ENCODE data around the gene TSSC4. TPM values are rescaled to one million over a fixed set of nuclear protein-coding genes. Genes with fewer than 3 reads are reported as not detected.
A peak's percentile ranks its signal among the peaks of the same experiment; 100 is the strongest.

TSSC4 gene
- total RNA-seq, 1 donor from 2014 or later = 62.9 TPM

- Mint-ChIP-seq H3K4me1 (peaks cover 8% of the 10 kb centered on the region), H3K4me3 (no peak overlapping the region), H3K27me3 (no peaks in the 10 kb centered on the region), H3K27ac (no peak overlapping the region), H3K36me3 (ENCODE audit: low read depth) (peaks cover 12% of the 10 kb centered on the region), H3K9me3 (no peaks in the 10 kb centered on the region)
- intact Hi-C loops (cut with micrococcal nuclease) = no loop called here
- no peak for DNase-seq
Measured at GRCh38 chr11:2393941-2394817, 6.4 kb upstream of the TSSC4 start.

GRCh38 chr11:2394818-2395105 is 5.8 kb upstream of the TSSC4 start:
- Mint-ChIP-seq H3K4me3 (no peak overlapping the region), H3K36me3 (ENCODE audit: low read depth) (peaks cover 12% of the 10 kb centered on the region), H3K27me3 (no peaks in the 10 kb centered on the region), H3K4me1 (peaks cover 5% of the 10 kb centered on the region), H3K9me3 (no peaks in the 10 kb centered on the region), H3K27ac (peak overlapping the region; percentile 41)
- intact Hi-C loops (cut with micrococcal nuclease) = no loop called here
- DNase-seq = no peak

DNA sequence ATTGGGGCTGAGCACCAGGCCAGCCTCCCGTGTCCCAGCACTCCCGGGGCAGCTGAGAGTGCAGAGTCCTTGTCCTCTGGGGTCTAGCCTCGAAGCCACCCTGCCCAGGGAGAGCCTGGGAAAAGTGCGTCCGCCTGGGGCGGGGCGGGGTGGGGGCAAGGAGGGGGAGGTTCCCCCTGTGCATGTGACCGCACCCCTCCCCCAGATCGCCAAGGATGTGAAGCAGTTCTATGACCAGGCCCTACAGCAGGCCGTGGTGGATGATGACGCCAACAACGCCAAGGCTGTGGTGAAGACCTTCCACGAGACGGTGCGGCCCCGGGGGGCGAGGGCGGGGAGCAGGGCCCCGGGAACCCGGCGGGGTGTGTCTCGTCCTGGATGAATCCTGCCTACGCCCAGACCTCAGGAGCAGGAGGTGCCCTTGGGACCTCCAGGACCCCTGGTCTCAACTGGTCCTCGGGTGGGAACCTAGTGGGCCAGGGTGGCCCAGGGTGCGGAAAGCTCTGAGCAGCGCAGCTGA is 5.3 kb upstream of the TSSC4 start:
- H3K4me1 Mint-ChIP-seq = peaks cover 3% of the 10 kb centered on the region
- DNase-seq = no peak
- H3K36me3 Mint-ChIP-seq (ENCODE audit: low read depth) = peaks cover 12% of the 10 kb centered on the region
- H3K27me3 Mint-ChIP-seq = no peaks in the 10 kb centered on the region
- no peak overlapping the region for H3K4me3 Mint-ChIP-seq
- no peak overlapping the region for H3K27ac Mint-ChIP-seq
- intact Hi-C loops (cut with micrococcal nuclease) = no loop called here
- no peaks in the 10 kb centered on the region for H3K9me3 Mint-ChIP-seq

- H3K36me3 Mint-ChIP-seq (ENCODE audit: low read depth) = peaks cover 12% of the 10 kb centered on the region
- peaks cover 5% of the 10 kb centered on the region for H3K4me1 Mint-ChIP-seq
- no peaks in the 10 kb centered on the region for H3K9me3 Mint-ChIP-seq
- H3K27ac Mint-ChIP-seq = no peak overlapping the region
- intact Hi-C loops (cut with micrococcal nuclease) = no loop called here
- H3K4me3 Mint-ChIP-seq = no peak overlapping the region
- no peak for DNase-seq
- H3K27me3 Mint-ChIP-seq = peaks cover 2% of the 10 kb centered on the region
Measured at GRCh38 chr11:2395856-2396255, 4.7 kb upstream of the TSSC4 start.

- Mint-ChIP-seq H3K9me3 (no peaks in the 10 kb centered on the region), H3K36me3 (ENCODE audit: low read depth) (peaks cover 14% of the 10 kb centered on the region), H3K4me1 (peaks cover 7% of the 10 kb centered on the region), H3K27me3 (peaks cover 2% of the 10 kb centered on the region), H3K4me3 (no peak overlapping the region), H3K27ac (no peak overlapping the region)
- DNase-seq = no peak
- intact Hi-C loops (cut with micrococcal nuclease) = no loop called here
Measured at GRCh38 chr11:2396471-2396870, 4.1 kb upstream of the TSSC4 start.

GRCh38 chr11:2397005-2397404 is 3.5 kb upstream of the TSSC4 start:
- DNase-seq = no peak
- Mint-ChIP-seq H3K27me3 (peaks cover 2% of the 10 kb centered on the region), H3K4me1 (peaks cover 8% of the 10 kb centered on the region), H3K4me3 (no peak overlapping the region), H3K9me3 (no peaks in the 10 kb centered on the region), H3K36me3 (ENCODE audit: low read depth) (peaks cover 15% of the 10 kb centered on the region), H3K27ac (no peak overlapping the region)
- intact Hi-C loops (cut with micrococcal nuclease) = no loop called here

- peaks cover 27% of the 10 kb centered on the region for H3K36me3 Mint-ChIP-seq (ENCODE audit: low read depth)
- H3K27me3 Mint-ChIP-seq = peaks cover 2% of the 10 kb centered on the region
- H3K4me3 Mint-ChIP-seq = peak overlapping the region; percentile 93
- peaks cover 11% of the 10 kb centered on the region for H3K4me1 Mint-ChIP-seq
- H3K27ac Mint-ChIP-seq = peak overlapping the region; percentile 91
- intact Hi-C loops (cut with micrococcal nuclease) = no loop called here
- no peak for DNase-seq
- no peaks in the 10 kb centered on the region for H3K9me3 Mint-ChIP-seq
Measured at GRCh38 chr11:2398664-2399355, 1.7 kb upstream of the TSSC4 start.

DNA sequence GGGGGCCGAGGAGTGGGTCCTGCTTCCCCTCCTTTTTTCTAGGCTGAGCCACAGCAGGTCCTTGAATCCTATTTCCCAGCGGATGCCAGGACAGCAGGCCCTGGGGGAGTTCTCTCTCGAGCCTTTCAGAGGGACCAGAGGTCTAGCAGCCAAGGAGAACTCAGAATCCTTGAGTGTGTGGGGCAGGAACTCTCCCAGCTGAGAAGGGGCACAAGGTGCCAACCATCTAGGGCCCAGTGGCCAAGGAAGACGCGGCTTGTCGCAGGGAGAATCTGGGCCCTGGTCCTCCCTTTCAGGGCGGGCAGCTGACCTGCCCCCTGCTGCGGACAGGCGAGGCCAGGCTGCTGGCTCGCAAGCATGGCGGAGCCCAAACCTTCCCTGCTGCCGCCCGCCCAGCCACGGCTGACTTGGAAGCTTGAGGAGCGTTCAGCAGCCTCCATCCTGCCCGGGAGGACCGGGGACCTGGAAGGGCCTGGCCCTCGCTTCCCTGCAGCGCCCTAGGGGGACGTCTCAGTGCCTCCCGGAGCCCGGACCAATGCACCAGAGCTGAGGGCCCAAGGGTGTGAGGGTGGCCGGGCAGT is 972 bp upstream of the TSSC4 start:
- peak; percentile 70 for DNase-seq
- Mint-ChIP-seq H3K9me3 (no peaks in the 10 kb centered on the region), H3K27me3 (peaks cover 2% of the 10 kb centered on the region), H3K4me3 (peak overlapping the region; percentile 93), H3K4me1 (peaks cover 11% of the 10 kb centered on the region), H3K27ac (peak overlapping the region; percentile 91), H3K36me3 (ENCODE audit: low read depth) (peaks cover 29% of the 10 kb centered on the region)
- intact Hi-C loops (cut with micrococcal nuclease) = loop anchor here (1.0 to 5.0 kb wide), 5 partner anchors 21 to 1398 kb away; partner anchors contain the start of genes CD81, LSP1, NUP98 and TRPM5

DNA sequence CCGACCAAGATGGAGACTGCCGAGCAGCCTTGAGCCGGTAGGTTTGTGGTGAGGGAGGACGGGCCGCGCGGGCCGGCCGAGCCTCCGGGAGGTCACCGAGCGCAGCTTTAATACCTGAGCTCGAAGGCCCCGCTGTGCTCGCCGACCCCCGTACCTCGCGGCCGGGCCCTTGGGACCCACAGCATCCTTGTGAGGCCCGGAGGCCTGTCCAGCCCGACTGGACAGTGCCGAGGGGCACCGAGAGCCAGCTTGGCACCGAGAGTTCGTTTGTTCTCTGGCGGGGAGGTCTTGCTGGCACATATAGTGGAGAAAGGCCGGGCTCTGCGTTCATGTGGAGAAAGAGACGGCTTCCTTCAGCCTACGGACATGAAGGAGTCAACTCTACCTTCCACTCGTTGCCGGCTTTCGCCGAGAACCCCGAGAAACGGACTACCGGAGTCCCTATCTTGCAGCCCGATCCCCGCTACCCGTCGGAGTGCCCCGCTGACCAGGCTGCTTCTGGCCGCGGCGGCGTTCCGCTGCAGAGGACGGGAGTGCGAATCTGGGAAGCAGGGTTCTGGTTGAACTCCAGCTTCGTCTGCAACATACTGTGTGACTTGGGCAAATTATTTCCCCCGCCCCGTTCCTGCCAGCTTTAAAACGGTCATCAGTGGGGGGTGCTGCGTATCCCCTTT is 349 bp downstream of the TSSC4 start:
- peaks cover 11% of the 10 kb centered on the region for H3K4me1 Mint-ChIP-seq
- H3K36me3 Mint-ChIP-seq (ENCODE audit: low read depth) = peaks cover 29% of the 10 kb centered on the region
- H3K9me3 Mint-ChIP-seq = no peaks in the 10 kb centered on the region
- no peak for DNase-seq
- peaks cover 2% of the 10 kb centered on the region for H3K27me3 Mint-ChIP-seq
- peak overlapping the region; percentile 91 for H3K27ac Mint-ChIP-seq
- intact Hi-C loops (cut with micrococcal nuclease) = loop anchor here (1.0 to 5.0 kb wide), 5 partner anchors 19 to 1396 kb away; partner anchors contain the start of genes CD81, LSP1, NUP98 and TRPM5
- peak overlapping the region; percentile 93 for H3K4me3 Mint-ChIP-seq

- H3K4me1 Mint-ChIP-seq = peaks cover 11% of the 10 kb centered on the region
Measured at GRCh38 chr11:2401436-2401984, 960 bp downstream of the TSSC4 start.

DNA sequence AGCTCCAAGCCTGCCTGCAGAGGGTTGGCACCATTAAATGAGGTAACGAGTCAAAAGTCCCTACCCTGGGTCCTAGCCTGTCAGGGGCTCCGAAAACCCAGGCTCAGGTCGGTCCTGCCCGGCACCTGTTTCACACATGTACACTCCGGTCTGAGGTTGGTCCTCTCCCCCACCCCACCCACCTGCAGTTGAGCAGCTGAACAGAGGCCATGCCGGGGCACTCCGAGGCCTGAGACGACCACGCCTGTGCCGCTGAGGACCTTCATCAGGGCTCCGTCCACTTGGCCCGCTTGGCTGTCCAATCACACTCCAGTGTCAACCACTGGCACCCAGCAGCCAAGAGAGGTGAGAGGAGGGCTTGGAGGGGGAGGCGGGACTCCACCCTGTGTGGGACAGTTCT is 1.6 kb downstream of the TSSC4 start:
- Mint-ChIP-seq H3K9me3 (no peaks in the 10 kb centered on the region), H3K27ac (no peak overlapping the region), H3K36me3 (ENCODE audit: low read depth) (peaks cover 23% of the 10 kb centered on the region), H3K27me3 (peaks cover 2% of the 10 kb centered on the region), H3K4me3 (peak overlapping the region; percentile 93), H3K4me1 (peaks cover 11% of the 10 kb centered on the region)
- no peak for DNase-seq
- intact Hi-C loops (cut with micrococcal nuclease) = loop anchor here (5.0 kb wide), 1 partner anchor 1395 kb away; the partner anchor contains the start of gene NUP98

More at GRCh38 chr11:2401436-2401984, 960 bp downstream of the TSSC4 start:
- intact Hi-C loops (cut with micrococcal nuclease) = loop anchor here (2.0 to 5.0 kb wide), 2 partner anchors 549 to 1396 kb away; partner anchors contain the start of genes LSP1 and NUP98
- Mint-ChIP-seq H3K27me3 (peaks cover 2% of the 10 kb centered on the region), H3K36me3 (ENCODE audit: low read depth) (peaks cover 27% of the 10 kb centered on the region), H3K9me3 (no peaks in the 10 kb centered on the region), H3K4me3 (peak overlapping the region; percentile 93), H3K27ac (peak overlapping the region; percentile 91)
- no peak for DNase-seq

- DNase-seq = no peak
- Mint-ChIP-seq H3K9me3 (no peaks in the 10 kb centered on the region), H3K27me3 (peaks cover 2% of the 10 kb centered on the region), H3K4me3 (peak overlapping the region; percentile 93), H3K36me3 (ENCODE audit: low read depth) (peaks cover 20% of the 10 kb centered on the region), H3K27ac (no peak overlapping the region), H3K4me1 (peaks cover 11% of the 10 kb centered on the region)
- intact Hi-C loops (cut with micrococcal nuclease) = loop anchor here (5.0 kb wide), 1 partner anchor 1394 kb away; the partner anchor contains the start of gene NUP98
Measured at GRCh38 chr11:2402890-2403645, 2.5 kb downstream of the TSSC4 start.

All from activated CD4-positive, alpha-beta T cell treated with anti-CD3 and anti-CD28 coated beads, Interleukin-2, amount 10 ng/mL, durations not matched to agents 24 days and 14 days (primary cell).